GM12892 (cell line): ENCODE measurements around the gene ZNF226.

ENCODE experiments used
- POLR2A ChIP-seq: IDR thresholded peaks from 2 replicates; pipeline ENCODE4 v1.6.1; 2011; ENCODE audit warnings: low read depth, low read length, control low read depth
- POLR2AphosphoS5 ChIP-seq: IDR thresholded peaks from 2 replicates; pipeline ENCODE4 v1.6.1; 2011; ENCODE audit warnings: low read depth, low read length, control low read depth
- TAF1 ChIP-seq: IDR thresholded peaks from 2 replicates; pipeline ENCODE4 v1.6.1; 2011; ENCODE audit warnings: low read depth, mild to moderate bottlenecking, control low read depth, low read length, borderline replicate concordance

GRCh38 chr19:44149776-44150175, 15.1 kb upstream of the ZNF226 start:
- no peak for TF ChIP-seq POLR2A
- TF ChIP-seq POLR2AphosphoS5, result no peak
- TF ChIP-seq TAF1, result no peak
